HEK293 (cell line): ENCODE measurements around the gene CCDC167.

ENCODE experiments used
- MZF1 ChIP-seq: fragments of 450-650 bp; formaldehyde crosslinking; IDR thresholded peaks from 2 replicates; pipeline ENCODE4 v1.5.1; 2017; ENCODE audit warnings: missing biosample characterization, missing genetic modification characterization, borderline replicate concordance
- SP2 ChIP-seq: fragments of 450-650 bp; formaldehyde crosslinking; IDR thresholded peaks from 2 replicates; pipeline ENCODE4 v1.5.1; 2016; ENCODE audit warnings: missing biosample characterization, missing genetic modification characterization
- ZNF2 ChIP-seq: fragments of 450-650 bp; formaldehyde crosslinking; IDR thresholded peaks from 2 replicates; pipeline ENCODE4 v1.5.1; 2016; ENCODE audit warnings: missing biosample characterization, missing genetic modification characterization
- ZNF530 ChIP-seq: fragments of 450-650 bp; formaldehyde crosslinking; IDR thresholded peaks from 2 replicates; pipeline ENCODE4 v1.5.1; 2016; ENCODE audit warnings: low read depth, missing biosample characterization, missing genetic modification characterization
- ZNF785 ChIP-seq: fragments of 450-650 bp; formaldehyde crosslinking; IDR thresholded peaks from 2 replicates; pipeline ENCODE4 v1.5.1; 2016; ENCODE audit warnings: missing biosample characterization, missing genetic modification characterization
- TF ChIP-seq, protein P1 (sequence below): fragments of 450-650 bp; formaldehyde crosslinking; IDR thresholded peaks from 2 replicates; pipeline ENCODE4 v1.5.1; 2016; ENCODE audit warnings: missing biosample characterization, missing genetic modification characterization
- TF ChIP-seq, protein P2 (sequence below): fragments of 450-650 bp; formaldehyde crosslinking; IDR thresholded peaks from 2 replicates; pipeline ENCODE4 v1.5.1; 2016; ENCODE audit warnings: missing biosample characterization, missing genetic modification characterization

DNA sequence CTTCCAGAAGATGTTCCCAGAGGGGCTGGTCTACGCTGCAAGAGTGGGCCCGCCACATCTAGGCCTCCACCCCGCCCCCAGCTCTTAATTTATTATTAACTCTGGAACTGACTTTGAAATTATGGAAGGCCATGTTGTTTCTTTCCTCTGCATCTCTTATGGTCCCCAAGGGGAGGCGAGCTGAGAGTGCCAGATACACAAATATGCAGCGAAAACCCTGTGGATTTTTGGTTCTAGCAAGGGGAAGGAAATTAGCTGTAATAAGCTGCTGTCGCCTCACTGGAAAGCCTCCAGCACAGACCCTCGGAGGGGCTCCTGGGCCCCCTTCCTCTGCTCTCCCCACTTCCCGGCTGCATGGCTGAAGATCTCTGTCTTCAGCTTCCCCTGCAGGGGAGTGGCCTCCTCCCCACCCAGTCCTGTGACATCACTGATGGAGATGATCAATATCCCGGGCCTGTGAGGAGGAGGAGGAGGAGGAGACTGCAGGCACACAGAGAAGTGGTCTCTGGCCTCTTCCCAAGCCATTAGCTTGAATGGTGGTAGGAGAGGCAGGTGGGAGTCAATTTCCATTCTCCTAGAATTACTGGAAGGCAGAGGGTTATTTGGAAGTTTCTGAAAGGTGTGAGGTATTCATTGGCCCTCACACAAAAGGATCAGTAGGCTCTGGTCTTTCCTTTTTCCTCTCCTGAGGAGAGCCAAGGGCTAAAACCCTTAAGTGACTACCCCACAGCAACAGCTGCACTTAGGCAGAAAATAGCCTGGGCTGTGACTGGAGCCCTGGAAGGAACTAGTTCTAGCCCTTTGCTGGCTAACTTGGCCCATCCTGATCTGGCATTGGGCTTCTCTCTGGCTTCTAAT is 39.7 kb upstream of the CCDC167 start:
- TF ChIP-seq ZNF530 (tag by site-specific recombination) = no peak
- TF ChIP-seq, protein P1, sequence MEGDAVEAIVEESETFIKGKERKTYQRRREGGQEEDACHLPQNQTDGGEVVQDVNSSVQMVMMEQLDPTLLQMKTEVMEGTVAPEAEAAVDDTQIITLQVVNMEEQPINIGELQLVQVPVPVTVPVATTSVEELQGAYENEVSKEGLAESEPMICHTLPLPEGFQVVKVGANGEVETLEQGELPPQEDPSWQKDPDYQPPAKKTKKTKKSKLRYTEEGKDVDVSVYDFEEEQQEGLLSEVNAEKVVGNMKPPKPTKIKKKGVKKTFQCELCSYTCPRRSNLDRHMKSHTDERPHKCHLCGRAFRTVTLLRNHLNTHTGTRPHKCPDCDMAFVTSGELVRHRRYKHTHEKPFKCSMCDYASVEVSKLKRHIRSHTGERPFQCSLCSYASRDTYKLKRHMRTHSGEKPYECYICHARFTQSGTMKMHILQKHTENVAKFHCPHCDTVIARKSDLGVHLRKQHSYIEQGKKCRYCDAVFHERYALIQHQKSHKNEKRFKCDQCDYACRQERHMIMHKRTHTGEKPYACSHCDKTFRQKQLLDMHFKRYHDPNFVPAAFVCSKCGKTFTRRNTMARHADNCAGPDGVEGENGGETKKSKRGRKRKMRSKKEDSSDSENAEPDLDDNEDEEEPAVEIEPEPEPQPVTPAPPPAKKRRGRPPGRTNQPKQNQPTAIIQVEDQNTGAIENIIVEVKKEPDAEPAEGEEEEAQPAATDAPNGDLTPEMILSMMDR = no peak
- TF ChIP-seq MZF1 (tag by site-specific recombination) = no peak
- TF ChIP-seq SP2 (tag by site-specific recombination) = no peak
- no peak for TF ChIP-seq ZNF785 (tag by site-specific recombination)
- TF ChIP-seq ZNF2 (tag by site-specific recombination) = no peak
- TF ChIP-seq, protein P2, sequence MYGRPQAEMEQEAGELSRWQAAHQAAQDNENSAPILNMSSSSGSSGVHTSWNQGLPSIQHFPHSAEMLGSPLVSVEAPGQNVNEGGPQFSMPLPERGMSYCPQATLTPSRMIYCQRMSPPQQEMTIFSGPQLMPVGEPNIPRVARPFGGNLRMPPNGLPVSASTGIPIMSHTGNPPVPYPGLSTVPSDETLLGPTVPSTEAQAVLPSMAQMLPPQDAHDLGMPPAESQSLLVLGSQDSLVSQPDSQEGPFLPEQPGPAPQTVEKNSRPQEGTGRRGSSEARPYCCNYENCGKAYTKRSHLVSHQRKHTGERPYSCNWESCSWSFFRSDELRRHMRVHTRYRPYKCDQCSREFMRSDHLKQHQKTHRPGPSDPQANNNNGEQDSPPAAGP (tag by site-specific recombination) = no peak
